Activated T-cell treated with anti-CD3 and anti-CD28 coated beads for 4 hours (primary cell): ENCODE results near the gene OR2B2.

Experiments used
- DNase-seq: peaks from one replicate; pipeline ENCODE4 v3.0.0-alpha.2; 2020

Gene OR2B2

DNA sequence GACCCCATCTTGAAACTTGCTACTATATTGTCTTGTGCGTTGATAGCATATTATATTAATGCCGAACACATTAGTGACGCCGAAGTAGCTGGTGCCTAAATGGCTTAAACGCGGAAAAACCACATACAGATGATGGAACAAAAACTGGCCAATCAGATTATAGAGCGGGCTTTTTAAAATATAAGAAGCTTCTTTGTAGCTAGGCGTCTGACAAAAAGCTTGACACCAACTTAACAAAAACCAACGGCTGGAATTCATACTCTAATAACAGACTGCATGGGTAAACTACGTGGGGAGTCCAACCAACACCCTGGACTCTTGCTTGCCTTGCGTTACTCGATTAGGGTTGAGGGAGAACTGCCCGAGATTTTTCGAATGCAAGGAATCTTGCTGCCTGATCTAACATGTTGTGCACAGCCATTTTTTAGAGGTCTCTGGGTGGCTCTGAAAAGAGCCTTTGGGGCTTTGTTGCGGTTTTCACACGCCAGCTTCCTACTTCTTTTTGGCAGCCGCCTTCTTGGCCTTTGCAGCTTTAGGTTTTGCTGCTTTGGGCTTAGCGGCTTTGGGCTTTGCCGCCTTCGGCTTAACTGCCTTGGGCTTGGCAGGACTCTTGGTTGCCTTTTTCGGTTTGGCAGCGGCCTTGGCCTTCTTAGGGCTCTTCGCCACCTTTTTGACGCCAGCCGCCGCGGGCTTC, 45.7 kb downstream of the OR2B2 start:
- peak; percentile 7 for DNase-seq

DNA sequence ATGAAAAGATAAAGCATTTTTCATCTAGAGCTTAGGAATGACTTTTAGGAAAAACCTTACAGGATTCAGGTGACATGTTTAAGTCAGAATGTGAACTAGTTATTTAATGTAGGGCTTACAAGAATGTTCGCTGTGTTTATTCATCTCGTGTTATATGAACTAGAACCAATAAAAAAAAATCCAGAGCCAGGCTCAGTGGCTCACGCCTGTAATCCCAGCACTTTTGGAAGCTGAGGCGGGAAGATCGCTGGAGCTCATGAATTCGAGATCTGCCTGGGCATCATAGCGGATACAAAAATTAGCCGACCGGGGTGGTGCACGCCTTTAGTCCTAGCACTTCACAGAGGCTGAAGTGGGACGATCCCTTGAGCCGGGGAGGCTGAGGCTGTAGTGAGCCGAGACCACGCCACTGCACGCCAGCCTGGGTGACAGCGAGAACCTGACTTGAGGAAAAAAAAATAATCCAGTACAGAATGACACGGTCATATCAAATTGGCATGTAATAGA, 46.3 kb downstream of the OR2B2 start:
- no peak for DNase-seq

DNA sequence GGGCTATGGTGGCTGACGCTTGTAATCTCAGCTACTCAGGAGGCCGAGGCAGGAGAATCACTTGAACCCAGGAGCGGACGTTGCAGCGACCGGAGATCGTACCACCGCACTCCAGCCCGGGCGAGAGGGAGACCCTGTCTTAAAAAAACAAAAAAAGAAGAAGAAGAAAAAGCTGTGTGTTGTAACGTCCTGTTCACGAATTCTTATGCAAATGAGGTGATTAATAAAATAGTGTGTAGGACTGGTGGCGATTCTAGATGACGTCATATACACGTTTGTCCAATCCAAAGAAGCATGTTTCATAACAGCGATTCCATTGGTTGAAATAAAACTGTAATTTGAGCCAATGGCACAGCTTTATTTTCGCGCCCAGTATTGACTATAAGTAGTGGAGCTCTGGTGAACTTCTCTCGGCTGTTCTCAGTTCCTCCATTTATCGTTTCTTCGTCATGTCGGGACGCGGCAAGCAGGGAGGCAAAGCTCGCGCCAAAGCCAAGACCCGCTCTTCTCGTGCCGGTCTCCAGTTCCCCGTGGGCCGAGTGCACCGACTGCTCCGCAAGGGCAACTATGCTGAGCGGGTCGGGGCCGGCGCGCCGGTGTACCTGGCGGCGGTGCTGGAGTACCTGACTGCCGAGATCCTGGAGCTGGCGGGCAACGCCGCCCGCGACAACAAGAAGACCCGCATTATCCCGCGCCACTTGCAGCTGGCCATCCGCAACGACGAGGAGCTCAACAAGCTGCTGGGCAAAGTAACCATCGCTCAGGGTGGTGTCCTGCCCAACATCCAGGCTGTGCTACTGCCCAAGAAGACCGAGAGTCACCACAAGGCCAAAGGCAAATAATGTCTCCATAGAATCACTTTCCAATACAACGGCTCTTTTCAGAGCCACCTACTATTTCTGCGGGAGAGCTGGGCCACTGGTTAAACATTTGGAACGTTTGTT, 47.0 kb downstream of the OR2B2 start:
- DNase-seq, result peak; percentile 44

DNA sequence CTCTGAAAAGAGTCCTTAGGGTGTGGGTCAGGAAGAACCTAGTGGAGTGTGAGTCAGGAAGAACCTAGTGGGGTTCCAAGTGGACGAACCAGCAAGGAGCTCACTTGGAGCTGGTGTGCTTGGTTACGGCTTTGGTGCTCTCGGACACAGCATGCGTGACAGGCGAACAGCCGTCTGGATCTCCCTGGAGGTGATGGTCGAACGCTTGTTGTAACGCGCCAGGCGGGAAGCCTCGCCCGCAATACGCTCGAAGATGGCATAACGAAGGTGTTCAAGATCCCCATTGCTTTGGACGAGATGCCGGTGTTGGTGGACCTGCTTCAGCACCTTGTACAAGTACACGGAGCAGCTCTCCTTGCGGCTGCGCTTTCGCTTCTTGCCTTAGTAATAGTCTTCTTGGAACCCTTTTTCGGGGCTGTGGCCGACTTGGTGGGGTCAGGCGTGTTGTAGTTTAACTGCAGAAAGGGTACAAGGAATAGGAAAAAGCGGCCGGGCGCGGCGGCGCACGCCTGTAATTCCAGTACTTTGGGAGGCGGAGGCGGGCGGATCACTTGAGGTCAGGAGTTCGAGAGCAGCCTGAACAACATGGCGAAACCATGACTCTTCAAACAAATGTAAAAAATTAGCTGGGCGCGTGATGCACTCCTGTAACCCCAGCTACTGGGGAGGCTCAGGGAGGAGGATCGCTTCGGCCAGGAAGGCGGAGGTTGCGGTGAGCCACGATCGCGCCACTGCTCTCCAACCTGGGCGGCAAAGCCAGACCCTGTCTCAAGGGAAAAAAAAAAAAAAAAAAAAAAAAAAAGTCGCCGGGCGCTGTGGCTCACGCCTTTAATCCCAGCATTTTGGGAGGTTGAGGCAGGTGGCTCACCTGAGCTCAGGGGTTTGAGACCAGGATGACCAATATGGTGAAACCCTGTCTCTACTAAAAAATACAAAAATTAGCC, 48.0 kb downstream of the OR2B2 start:
- no peak for DNase-seq

DNA sequence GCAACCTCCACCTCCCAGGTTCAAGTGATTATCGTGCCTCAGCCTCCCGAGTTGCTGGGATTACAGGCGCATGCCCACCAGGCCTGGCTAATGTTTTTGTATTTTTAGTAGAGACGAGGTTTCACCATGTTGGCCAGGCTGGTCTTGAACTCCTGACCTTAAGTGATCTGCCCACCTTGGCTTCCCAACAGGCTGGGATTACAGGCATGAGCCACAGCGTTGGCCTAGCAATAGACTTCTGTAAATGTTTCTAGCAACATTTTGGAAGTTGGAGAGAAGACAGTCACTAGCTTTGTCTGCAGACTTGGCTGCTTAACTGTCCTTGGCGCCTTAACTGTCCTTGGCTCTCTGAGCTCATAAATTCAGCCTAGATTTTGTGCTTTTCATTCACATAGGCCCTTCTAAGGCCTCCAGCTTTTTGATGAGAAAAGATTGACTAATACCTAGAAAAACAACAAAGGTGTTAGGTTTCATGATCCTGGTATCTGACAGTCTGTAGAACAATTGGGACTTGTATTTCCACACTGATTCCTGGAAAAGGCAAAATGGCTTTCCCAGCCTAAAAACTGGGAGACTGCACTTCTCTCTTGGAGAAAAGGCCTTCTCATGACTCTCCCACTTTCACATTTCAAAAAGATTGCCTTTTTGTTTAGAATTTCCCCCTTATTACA, 49.7 kb downstream of the OR2B2 start:
- DNase-seq, result no peak

DNA sequence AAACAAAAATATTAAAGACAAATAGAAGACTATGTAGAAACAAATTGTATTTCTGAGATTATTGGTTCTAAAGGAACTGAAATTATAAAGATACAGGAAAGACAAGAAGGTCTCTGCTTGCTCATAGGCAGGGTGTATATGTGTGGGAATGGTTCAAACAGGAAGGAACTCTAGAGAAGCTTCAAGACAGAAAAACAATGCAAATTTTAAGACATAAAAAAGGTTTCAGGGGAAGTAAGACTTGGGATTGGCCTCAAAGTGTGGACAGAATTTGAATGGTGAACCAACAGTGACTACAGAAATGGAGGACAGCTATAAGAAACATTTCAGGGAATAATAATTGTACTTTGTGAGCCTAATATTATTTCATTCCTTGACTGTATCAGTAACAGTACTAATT, 50.3 kb downstream of the OR2B2 start:
- no peak for DNase-seq

DNA sequence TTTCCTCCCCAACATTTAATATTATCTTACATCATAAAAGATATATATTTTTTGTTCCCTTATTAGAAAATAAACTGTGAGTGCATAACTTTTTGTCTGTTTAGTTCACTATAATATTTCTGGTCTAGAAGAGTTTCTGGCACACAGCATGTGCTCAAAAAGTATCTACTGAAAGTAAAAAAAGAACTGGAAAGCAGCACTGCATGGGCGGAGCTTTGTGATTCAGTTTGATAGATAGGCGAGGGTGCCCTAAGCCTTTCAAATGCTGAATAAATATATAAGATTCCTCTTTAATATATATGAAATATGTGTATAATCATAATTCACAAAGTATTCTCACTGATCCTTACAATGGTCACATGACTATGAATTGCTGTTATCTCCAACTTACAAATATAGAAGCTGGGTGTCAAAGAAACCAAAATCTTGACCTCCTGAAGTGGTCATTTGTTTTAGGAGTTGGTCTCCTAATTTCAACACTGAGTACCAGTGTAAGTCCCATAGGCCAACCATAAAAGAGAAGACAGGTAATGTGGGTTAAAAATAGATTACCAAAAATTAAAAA, 50.8 kb downstream of the OR2B2 start:
- no peak for DNase-seq
